Stimulated activated CD4-positive, alpha-beta T cell treated with anti-CD3 and anti-CD28 coated beads, Interleukin-2, amount 100 ng/mL, for 48 hours (primary cell): ENCODE data around the gene CALN1.

Experiments
- DNase-seq, 2 donors: peaks; one replicate each; pipeline ENCODE4 v3.0.0-alpha.2; 2020

CALN1 gene

DNA sequence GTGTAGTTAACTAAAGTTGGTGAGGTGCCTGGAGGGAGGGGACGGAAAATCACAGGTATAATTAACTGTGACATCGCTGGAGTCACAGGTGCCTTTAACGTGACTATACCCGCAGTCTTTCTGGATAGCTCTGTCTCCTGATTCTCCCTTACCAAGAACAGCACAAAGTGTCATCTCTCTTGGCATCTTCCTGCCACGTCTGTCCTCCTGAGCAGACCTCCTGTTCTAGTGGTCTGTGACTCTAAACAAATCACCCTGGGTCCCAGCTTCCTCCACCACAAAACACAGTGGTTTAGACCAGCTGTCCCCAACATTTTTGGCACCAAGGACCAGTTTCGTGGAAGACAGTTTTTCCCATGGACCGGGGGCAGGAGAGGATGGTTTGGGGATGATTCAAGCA, 90.5 kb downstream of the CALN1 start:
- no peak for DNase-seq

DNA sequence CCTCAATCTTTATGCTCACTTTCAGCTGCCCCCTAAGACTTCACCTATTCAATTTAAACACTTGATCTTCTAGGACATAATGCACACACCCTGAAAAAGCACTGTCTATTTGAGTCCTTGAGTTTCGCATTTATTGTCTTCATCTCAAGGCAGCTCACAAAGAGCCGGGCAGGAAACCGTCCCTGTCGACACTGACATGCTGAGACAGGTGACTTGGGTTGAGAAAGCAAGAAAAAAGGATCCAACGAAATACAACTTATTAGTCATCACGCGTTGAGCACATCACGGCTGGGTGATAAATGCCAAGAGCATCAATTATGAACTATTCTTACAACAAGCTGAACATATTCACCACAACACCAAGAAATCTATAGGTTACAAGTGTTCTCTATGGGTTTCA, 91.1 kb downstream of the CALN1 start:
- DNase-seq, result no peak

DNA sequence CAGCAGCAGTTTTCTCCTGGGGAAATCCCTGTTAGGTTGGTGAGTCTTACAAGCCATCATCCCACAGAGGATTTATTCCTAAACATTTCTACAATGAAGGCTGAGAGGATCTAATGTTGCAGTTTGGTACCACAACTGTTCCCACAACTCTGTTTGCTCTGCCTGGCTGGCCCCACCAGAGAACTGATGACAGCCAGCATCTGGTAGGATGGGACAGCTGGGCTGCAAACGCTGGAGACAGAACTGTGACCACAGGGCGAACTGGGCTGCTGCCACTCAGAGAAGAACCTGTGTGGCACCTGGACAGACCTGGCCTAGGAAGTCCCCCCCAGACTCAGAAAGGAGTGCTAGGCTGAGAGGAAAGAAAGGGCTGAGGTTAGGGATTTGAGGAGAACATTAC, 94.8 kb downstream of the CALN1 start:
- no peak for DNase-seq

DNA sequence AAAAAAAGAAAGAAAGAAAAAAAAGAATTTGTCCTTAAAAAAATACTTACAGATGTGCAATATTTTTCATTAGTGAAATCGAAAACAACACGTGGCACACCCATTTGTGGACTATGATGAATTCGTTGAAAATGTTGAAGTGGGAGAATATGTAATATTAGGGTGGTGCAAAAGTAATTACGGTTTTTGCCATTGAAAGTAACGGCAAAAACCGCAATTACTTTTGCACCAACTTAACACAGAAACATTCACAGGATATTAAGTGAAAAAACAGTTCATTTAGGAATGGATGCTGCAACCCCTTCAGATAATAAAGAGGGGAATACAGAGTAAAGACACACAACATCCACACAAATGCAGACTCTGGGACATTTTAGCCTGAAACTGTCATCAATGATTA, 96.0 kb downstream of the CALN1 start:
- DNase-seq, result no peak

DNA sequence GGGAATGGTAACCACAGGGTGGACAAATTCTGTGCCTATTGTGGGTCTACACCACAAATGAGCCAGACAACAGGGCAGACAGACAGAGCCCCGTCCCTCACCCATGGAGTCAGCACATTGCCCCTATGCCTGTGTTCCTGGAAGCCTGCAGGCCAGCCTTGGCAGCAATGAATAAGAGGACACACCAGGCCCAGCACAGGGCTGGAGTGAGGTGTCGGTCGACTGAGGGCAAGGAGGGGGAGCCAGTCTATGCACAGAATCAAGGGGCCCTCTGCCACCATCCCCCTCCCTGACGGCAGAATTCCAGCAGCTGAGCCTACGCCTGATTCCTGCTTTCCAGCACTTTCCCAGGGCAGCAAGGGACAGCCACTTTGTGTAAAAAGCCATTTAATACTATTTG, 98.2 kb downstream of the CALN1 start:
- DNase-seq, result no peak

DNA sequence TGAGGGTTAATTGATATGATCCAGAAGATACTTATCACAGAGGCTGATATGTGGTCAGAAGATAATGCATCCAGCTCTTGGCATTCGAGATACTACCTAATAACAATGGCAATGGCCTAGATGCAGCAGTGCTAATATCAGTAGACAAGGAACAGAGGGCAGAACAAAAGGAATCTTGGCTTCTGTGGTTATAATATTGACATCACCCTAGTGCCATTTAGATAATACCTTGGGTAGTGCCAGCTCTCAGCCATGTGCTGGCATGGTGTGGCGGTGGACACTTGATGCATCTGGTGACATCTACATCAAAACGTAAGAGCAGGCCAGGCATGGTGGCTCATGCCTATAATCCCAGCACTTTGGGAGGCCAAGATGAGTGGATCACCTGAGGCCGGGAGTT, 101.8 kb downstream of the CALN1 start:
- no peak for DNase-seq

DNA sequence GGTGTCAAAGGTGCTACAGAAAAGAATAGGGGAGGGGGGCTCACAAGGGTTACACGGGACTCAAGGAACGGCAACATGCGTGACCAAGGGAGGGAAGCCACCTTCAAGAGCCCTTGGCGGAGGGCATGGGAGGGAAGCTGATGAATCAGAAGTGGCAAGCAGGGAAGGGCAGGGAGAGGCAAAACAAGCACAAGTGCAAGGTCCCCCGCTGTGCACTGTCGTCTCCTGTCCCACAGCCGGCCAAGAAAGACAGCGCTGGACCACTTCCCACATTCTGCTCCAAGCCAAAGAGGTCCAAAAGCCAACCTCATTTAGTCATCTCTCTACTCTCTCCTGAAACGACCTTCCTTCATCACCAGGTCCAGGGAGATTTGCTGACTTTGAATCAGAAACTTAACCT, 102.7 kb downstream of the CALN1 start:
- no peak for DNase-seq

DNA sequence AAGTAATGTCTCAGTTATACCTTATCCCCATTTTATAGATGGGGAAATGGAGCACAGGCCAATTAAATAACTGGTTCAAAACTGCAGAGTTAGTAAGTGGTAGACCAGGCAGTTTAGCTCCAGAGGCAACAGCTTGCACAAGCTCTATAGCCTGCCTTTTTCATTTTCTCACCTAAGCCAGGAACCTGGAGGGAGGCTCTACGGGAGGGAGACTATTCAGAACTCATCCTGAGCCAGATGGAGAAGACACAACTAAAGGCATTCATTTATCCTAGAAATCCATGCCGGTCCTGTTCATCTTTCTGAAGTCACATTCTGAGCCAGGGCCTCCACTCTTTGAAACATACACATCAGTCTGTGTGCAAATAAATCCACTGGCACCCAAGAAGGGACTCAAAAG, 103.2 kb downstream of the CALN1 start:
- DNase-seq, result no peak

DNA sequence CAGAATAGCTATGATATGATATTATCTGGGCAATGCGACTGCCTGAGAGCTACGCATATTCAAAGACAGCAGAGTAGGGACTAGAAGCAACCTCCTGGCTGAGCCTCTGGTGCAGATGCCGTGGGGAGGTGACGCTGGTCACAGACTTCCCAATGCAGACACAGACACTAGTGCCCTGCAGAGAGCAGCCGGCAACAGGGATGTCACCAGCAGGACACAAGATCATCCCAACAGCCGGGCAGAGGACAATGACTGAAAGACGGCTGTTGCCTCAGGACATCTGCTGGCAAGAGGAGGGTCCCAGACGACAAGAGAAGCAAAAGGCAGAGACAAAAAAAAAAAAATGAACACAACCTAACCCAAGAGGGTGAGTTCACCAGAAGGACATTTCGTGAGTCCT, 104.6 kb downstream of the CALN1 start:
- no peak for DNase-seq

DNA sequence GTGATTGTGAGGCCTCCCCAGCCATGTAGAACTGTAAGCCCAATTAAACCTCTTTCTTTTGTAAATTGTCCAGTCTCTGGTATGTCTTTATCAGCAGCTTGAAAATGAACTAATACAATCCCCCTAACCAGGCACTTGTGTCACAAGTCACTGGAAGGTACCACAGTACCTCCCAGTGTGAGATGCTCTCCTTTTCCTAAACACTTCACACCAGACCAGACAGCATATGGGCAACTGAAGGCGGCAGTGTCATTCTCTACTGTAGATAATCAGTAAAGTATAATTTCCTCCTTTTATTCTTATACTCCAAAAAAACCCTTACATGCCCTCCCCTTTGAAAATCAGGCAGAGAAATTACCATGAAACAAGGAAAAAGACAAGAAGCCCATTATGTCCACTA, 113.2 kb downstream of the CALN1 start:
- no peak for DNase-seq

DNA sequence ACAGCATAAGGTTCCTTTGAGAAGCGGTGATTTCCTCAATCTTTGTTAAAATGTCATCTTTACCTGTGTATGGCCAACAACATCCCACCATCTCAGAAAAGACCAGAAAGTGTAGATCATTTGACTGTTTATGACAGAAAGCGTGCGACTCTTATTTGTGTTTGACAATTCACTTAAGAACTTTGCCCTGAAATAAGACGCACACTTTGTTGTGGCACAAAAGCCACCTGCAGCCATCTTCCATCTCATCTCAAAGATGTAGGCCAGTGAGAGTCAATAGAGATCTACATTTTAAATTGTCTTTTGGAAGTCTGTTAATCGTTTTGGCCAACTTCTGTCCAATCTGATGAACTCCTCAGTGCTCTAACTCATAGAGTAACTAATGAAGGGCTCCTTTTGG, 114.0 kb downstream of the CALN1 start:
- DNase-seq, result no peak

DNA sequence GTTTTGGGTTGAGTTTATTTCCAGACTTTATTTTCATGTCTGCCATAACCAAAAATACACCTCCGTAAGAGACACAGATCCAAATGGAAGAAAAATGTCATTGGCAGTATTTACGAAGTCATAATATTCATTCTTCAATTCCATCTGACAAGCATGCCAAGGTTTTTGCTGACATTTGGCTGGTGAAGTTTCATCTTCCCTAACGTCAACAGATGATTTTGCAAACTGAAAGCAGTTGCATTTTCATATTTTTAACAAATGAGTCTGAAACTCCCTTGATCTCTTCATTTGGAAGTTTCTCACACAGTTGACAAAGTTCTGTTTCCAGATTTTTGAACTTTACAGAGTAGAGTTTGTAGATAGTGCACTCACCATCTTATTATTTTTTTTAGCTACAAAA, 114.5 kb downstream of the CALN1 start:
- DNase-seq, result no peak

DNA sequence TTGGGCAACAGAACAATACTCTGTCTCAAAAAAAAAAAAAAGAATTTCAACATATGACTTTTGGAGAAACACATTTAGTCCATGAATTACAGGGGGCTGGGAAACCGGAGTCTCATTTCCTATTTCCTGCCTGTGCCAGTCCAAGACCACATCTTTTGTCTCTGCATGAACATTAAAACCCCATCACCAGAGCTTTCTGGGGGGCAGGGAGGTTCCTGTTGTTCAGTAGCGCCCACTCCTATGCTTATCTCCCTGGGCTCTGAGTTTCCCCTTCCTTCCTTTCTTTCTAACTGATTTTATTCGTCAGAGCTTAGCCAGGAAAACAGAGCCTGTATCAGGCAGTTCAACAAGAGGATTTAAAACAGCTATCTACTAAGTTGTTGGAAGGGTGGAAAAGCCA, 119.3 kb downstream of the CALN1 start:
- DNase-seq, result no peak

DNA sequence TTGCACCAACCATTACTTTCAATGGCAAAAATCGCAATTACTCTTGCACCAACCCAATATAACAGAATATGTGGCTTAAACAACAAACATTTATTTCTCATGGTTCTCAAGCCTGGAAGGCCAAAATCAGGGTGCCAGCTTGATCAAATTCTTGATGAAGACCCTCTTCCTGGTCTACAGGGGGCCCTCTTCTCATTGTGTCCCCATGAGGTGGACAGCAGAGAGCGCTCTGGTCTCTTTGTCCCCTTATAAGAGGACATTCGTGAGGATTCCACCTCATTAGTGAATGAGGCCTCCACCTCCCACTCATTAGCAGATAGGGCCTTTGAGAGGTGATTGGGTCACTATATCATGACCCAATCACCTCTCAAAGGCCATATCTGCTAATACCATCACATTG, 120.0 kb downstream of the CALN1 start:
- DNase-seq, result no peak

DNA sequence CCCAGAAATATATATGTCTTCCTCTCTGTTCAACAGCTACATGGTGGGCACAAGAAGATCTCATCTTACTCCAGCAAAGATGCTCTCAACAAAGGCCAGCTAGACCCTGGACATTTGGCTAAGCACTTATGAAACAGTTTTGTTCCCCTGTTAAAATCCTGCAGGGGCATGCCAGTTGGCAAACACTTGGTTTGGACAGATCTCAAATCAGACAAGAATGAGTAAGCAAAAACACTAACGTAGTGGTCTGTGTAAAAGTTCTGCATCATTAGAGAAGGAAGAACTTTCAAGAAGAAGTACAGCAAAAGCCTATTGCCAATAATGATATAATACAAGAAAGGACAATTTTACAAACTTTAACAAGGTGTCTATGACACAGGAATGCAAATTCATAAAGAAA, 125.6 kb downstream of the CALN1 start:
- no peak for DNase-seq

DNA sequence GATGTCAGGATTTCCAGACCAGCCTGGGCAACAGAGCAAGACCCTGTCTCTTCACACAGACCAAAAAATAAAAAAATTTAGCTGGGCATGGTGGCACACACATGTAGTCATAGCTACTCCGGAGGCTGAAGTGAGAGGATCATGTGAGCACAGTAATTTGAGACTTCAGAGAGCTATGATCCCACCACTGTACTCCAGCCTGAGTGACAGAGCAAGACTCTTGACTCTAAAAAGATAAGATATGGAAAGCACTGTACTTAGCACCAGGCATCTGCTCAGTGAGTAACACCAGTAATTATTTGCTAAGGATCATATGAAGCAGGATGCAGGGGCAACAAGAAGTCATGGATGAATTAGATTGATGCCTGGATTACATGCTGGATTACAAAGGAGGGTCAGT, 128.8 kb downstream of the CALN1 start:
- no peak for DNase-seq

DNA sequence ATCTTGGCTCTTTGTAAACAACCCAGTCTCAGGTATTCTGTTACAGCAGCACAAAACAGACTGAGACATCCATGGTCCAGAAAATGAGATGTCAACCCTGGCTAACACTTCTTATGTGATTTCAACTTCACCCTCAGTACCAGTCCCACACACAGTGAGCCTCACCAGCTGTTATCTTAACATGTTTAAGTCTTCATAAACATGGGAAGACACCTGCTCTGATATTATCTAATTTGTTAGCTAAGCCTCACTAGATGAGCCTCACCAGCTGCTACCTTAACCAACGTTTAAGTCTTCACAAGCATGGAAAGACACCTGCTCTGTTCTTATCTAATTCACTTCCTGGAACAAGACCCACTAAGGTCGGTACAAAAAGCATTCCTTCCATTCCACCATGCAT, 130.8 kb downstream of the CALN1 start:
- DNase-seq, result no peak

DNA sequence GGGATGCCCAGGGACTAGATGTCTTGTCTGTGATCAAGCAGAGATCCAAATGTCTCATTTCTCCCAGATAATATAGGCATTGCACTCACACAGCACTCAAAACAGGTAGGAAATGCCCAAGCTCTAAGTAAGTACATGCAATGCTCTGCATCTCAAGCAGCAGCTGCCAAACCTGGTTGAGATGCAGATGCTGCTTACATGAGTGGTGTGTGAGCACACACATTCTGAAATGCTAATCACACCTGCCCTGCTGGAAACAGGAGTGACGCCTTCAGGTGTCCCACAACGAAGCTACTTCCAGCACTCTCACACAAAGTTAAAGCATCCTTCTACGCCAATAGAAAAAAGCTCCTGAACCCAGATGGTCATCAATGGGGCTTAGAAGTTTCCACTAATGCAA, 132.9 kb downstream of the CALN1 start:
- DNase-seq, result no peak

DNA sequence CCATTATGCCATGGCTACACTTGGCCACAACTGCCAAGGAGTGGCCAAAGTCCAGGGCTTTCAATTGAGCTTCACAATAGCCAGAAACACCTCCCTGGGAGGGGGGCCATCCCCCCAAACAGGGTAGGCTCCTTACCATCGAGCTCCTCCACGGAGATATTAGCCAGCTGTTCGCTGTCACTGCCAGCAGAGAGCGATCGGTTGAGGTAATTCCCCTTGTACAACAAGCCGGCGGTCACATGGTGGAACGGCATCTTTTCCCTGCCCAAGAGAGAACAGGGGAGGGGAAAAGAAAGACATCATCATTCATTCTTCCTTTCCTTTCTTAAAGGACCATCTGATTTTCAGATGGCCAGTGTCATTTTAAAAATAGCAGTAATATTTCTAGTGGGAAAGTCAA, 133.6 kb downstream of the CALN1 start:
- DNase-seq, result no peak

DNA sequence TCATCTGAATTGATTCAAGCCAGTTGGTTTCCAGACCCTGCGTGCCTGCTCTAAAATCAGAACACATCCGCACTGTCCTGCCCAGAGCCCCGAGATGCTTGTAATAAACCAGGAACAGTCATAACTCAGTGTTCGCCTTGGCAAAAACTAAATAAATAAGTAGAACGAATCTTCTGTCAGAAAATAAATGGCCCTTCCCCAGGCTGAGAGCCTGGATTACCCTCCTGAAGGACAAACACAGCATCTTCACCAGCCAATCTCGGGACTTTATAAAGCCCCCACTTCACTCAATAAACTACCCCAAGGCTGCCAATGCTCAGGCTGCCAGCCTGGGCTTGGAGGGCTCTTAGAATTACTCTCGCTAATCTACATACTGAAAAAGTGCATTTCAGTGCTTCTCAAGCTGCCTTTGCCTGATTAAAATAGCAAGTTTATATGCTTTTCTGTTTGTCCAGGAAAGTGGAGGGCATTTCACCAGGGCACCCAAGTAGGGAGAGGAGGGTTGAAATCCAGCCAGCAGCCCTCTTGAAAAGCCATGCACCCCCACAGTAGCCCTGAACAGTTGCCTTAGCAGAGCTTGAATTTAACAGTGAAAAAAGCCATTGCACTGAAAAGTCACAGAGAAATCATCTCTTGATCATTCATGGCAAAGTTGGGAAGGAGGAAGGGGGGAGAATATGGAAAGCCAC, 136.6 kb downstream of the CALN1 start:
- DNase-seq, result no peak

DNA sequence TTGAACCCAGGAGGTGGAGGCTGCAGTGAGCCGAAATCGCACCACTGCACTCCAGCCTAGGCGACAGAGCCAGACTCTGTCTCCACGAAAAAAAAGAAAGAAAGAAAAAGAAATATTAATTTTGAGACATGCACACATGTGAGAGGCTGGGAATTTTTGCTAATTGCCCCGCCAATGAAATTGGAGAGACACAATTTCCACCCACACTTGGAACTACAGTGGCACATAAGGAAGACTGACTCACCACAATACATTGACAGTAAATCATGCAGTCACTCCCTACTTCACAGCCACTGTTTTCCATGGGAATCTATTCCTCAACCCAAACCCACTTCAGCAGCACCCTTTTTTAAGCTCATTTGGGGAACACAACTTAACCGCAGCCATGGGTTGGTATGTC, 139.7 kb downstream of the CALN1 start:
- DNase-seq, result no peak

DNA sequence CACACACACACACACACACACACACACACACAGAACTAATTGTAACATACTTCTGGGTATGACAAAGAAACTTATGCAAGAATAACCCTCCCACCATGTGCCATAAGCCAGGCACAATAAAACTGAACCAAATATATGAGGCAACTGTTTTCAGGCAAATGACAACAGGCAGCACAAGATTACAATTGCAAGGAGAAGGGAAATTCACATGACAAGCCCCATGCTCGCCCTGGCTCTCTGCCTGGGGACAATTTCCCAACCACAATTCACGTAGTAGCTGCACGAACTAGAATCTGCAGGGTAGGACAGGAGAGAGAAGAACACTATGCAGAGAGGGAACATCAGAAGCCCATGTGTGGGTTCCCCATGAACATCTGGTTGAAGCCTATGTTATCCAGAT, 143.3 kb downstream of the CALN1 start:
- DNase-seq, result no peak

DNA sequence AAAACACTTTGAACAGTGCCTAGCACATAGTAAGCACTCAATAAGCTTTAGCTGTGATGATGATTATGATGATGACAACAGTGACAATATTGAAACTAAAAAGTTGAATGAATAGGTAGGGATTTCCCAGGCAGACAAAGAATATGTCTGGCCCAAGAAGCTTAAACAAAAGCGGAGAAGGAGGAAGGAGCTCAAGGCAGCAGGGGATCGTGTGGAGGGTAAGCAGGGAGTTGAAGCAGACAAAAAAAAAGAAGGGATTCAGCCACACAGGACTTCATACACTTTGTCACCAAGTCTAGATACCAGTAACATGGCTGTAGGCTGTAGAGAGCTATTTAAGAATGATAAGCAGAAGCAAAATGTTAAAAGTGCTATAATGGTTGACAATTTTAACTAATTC, 144.0 kb downstream of the CALN1 start:
- DNase-seq, result no peak

DNA sequence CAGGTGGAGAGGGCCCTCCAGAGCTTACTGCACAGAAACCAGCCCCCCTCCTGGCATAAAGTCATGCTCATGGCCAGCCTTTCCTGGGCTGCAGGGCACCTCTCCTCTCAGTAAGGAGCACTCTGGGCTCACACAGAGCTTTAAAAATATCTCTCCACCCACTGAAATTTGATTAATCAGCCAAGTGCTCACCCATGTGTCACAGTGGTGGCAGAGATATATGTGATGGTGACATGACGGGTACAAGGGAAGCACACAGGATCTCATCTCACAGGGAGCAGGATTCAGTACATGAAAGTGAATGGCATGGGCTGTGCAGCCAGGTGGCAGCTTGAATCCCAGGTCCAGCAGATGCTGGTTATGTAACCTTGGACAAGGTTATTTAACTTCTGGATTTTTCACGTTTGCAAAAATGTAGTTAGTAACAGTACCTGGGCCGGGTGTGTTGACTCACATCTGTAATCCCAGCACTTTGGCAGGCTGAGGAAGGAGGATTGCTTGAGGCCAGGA, 144.8 kb downstream of the CALN1 start:
- no peak for DNase-seq

DNA sequence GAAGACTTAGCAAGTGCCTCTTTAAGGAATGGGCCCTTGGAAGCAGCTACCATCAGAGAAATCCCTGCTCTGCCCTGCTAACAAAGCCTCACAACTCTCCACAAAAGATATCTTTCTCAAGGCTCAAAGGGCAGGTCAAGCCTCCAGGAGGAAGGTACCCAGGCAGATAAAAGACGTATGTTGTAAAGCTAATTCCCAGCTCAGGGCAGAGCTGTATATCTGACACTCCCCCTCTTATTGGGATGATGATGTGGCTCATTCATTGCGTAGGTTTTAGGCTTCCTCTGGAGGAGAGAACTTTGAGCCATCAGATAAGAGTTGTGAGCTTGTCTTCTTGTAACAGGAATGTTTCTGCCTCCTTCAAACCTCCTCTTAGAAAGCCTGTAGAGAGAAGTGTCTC, 145.4 kb downstream of the CALN1 start:
- no peak for DNase-seq
